PC-3 (cell line): Measurements from ENCODE around the gene RALY.

Source experiments
- CTCF ChIP-seq: fragments of 300-600 bp; sonication (generic); conservative IDR thresholded peaks from 2 replicates; pipeline ENCODE4 v1.5.1; 2017; ENCODE audit warnings: antibody characterized with exemption, low read depth, mild to moderate bottlenecking, low read length
- EZH2 ChIP-seq: fragments of 300-600 bp; sonication (generic); IDR thresholded peaks from one replicate; pipeline ENCODE4 v1.6.1; 2017; ENCODE audit warnings: antibody characterized with exemption, mild to moderate bottlenecking, low read length; ENCODE audit not compliant: unreplicated experiment
- EZH2phosphoT487 ChIP-seq: fragments of 300-600 bp; sonication (generic); IDR thresholded peaks from 2 replicates; pipeline ENCODE4 v1.6.1; 2018; ENCODE audit warnings: mild to moderate bottlenecking, antibody characterized with exemption, low read length, borderline replicate concordance

- peak; percentile 26; the same call in 1 of the 2 replicates for TF ChIP-seq CTCF
- TF ChIP-seq EZH2phosphoT487: no peak
- no peak for TF ChIP-seq EZH2
Observed at GRCh38 chr20:34075647-34076046, 81.9 kb downstream of the RALY start.
